A673 (cell line): ENCODE measurements around the gene LMBR1. TPM values are rescaled to one million over a fixed set of nuclear protein-coding genes. Genes with fewer than 3 reads are reported as not detected.
A peak's percentile ranks its signal among the peaks of the same experiment; 100 is the strongest.
"Not testable (repeated sequence)": the region's sequence is repeated elsewhere in the genome, so short reads cannot be mapped to it uniquely, and the experiment has no call there.

ENCODE experiments used
- BruUV-seq: library from RNA; stranded (reverse); fragments of 400-500 nt; replicated peaks from 2 replicates; lab custom pipeline; 2021; lab: Mats Ljungman, UMichigan
- CTCF ChIA-PET: fragments of 300-600 bp; sonication (Branson Sonifier 250); formaldehyde crosslinking; loops from one replicate; lab custom pipeline; 2022; ENCODE audit warnings: antibody characterized with exemption; lab: Charles Lee
- POLR2A ChIA-PET: fragments of 300-600 bp; sonication (Branson Sonifier 250); formaldehyde crosslinking; loops from one replicate; lab custom pipeline; 2022; ENCODE audit warnings: antibody characterized with exemption; ENCODE audit not compliant: low non-redundant PET; lab: Charles Lee
- DNase-seq: peaks from one replicate; pipeline ENCODE4 v3.0.0-alpha.2; 2015; ENCODE audit warnings: low spot score
- H3K27ac ChIP-seq: fragments of 200-600 bp; sonication (generic); 2 replicates; pipeline ENCODE4 v1.5.1; 2016; ENCODE audit warnings: mixed run types, low read depth, mild to moderate bottlenecking, mixed read lengths, antibody characterized with exemption, low read length; ENCODE audit not compliant: poor library complexity, severe bottlenecking
- H3K27me3 ChIP-seq: fragments of 200-600 bp; sonication (generic); replicated peaks from 2 replicates; pipeline ENCODE4 v1.6.1; 2017; ENCODE audit warnings: mixed run types, low read depth, mild to moderate bottlenecking, mixed read lengths, antibody characterized with exemption, low read length; ENCODE audit not compliant: insufficient read depth, poor library complexity
- H3K36me3 ChIP-seq: fragments of 200-600 bp; sonication (generic); 2 replicates; pipeline ENCODE4 v1.6.1; 2016; ENCODE audit warnings: mixed run types, mild to moderate bottlenecking, mixed read lengths, antibody characterized with exemption, low read length; ENCODE audit not compliant: insufficient read depth, poor library complexity, severe bottlenecking
- H3K4me1 ChIP-seq: fragments of 200-600 bp; sonication (generic); 2 replicates; pipeline ENCODE4 v1.6.1; 2017; ENCODE audit warnings: mixed run types, mild to moderate bottlenecking, mixed read lengths, antibody characterized with exemption, low read length; ENCODE audit not compliant: insufficient read depth, poor library complexity, severe bottlenecking
- H3K4me3 ChIP-seq: fragments of 200-600 bp; sonication (generic); 2 replicates; pipeline ENCODE4 v1.5.1; 2016; ENCODE audit warnings: low read depth, mixed run types, mild to moderate bottlenecking, mixed read lengths, low read length; ENCODE audit not compliant: poor library complexity, severe bottlenecking
- H3K9me3 ChIP-seq: fragments of 200-600 bp; sonication (generic); 2 replicates; pipeline ENCODE4 v1.6.1; 2016; ENCODE audit warnings: mixed run types, low read depth, mild to moderate bottlenecking, mixed read lengths, antibody characterized with exemption, low read length; ENCODE audit not compliant: poor library complexity, severe bottlenecking
- EZH2 ChIP-seq: fragments of 200-600 bp; sonication (generic); IDR thresholded peaks from 2 replicates; pipeline ENCODE4 v1.6.1; 2017; ENCODE audit warnings: borderline replicate concordance, low read depth, mild to moderate bottlenecking, mixed read lengths, antibody characterized with exemption, low read length; ENCODE audit not compliant: poor library complexity, severe bottlenecking
- intact Hi-C: fragments of 100-400 bp; cut with micrococcal nuclease; formaldehyde crosslinking; loops from one replicate; pipeline ENCODE4 v1.10.0; 2022; ENCODE audit not compliant: unreplicated experiment
- total RNA-seq: library from RNA; stranded (reverse); gene quantifications from 2 replicates; pipeline ENCODE4 v1.2.3, GENCODE V29; 2021
- TF ChIP-seq, protein P1 (sequence below): fragments of 300-800, 200-600 bp; sonication (generic); conservative IDR thresholded peaks from 2 replicates; pipeline ENCODE4 v1.5.1; 2017; ENCODE audit warnings: low read depth, mild to moderate bottlenecking, antibody characterized with exemption, low read length, moderate library complexity, mixed read lengths

Gene LMBR1
- total RNA-seq, 1 experiment from 2014 or later, result 50.7 TPM

DNA sequence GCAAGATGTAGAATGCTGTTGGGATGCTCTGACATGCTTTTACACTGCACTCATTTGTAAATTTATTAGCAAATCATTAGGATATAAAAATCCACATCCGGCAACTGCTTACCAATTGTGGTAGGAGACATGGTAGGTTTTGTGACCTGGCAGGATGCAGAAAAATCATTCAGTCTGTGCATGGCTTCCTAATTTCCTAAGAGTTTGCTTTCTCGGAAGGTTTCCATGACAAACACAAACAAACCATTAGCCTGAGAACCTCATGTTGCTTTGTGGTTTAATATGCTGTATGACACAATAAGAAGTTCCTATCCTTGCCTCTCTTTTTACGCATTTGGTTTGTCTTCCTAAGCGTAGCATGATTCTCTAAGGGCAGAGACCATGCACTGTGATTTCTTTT lies 14.7 kb upstream of the LMBR1 start:
- H3K27ac ChIP-seq, result no peak overlapping the region
- TF ChIP-seq EZH2, result no peak
- TF ChIP-seq, protein P1, sequence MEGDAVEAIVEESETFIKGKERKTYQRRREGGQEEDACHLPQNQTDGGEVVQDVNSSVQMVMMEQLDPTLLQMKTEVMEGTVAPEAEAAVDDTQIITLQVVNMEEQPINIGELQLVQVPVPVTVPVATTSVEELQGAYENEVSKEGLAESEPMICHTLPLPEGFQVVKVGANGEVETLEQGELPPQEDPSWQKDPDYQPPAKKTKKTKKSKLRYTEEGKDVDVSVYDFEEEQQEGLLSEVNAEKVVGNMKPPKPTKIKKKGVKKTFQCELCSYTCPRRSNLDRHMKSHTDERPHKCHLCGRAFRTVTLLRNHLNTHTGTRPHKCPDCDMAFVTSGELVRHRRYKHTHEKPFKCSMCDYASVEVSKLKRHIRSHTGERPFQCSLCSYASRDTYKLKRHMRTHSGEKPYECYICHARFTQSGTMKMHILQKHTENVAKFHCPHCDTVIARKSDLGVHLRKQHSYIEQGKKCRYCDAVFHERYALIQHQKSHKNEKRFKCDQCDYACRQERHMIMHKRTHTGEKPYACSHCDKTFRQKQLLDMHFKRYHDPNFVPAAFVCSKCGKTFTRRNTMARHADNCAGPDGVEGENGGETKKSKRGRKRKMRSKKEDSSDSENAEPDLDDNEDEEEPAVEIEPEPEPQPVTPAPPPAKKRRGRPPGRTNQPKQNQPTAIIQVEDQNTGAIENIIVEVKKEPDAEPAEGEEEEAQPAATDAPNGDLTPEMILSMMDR, result no peak
- ChIA-PET CTCF (no interaction called here), POLR2A (no interaction called here)
- no peaks in the 10 kb centered on the region for H3K9me3 ChIP-seq
- H3K4me1 ChIP-seq, result no peaks in the 10 kb centered on the region
- peak; percentile 26 for DNase-seq
- H3K36me3 ChIP-seq, result no peaks in the 10 kb centered on the region
- H3K27me3 ChIP-seq, result no peaks in the 10 kb centered on the region
- BruUV-seq, result no TSS peak
- intact Hi-C loops, result no loop called here
- no peak overlapping the region for H3K4me3 ChIP-seq

DNA sequence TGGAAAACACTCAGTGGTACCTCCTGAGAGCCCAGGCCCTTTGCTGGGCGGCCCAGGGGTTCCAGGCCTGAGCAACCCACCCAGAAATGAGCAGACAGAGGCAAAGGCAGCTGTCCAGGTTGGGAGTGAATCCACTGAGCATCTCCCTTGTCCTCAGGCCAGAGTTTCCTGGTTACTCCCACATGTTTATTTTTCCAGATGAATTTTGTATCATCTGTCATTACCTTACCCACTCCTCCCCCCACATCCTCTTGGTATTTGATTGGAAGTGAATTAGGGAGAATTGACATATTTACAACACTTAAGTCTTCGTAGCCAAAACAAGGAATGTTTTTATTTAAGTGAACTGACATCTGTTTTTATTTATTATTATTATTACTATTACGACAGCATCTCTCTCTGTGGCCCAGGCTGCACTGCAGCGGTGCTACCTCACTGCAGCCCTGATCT lies 13.2 kb upstream of the LMBR1 start:
- no peak for TF ChIP-seq EZH2
- TF ChIP-seq, protein P1, result no peak
- ChIA-PET CTCF (no interaction called here), POLR2A (no interaction called here)
- no peak overlapping the region for H3K27ac ChIP-seq
- intact Hi-C loops, result no loop called here
- no peak for DNase-seq
- no peaks in the 10 kb centered on the region for H3K4me1 ChIP-seq
- no peak overlapping the region for H3K4me3 ChIP-seq
- BruUV-seq, result no TSS peak
- H3K9me3 ChIP-seq, result no peaks in the 10 kb centered on the region
- H3K36me3 ChIP-seq, result no peaks in the 10 kb centered on the region
- H3K27me3 ChIP-seq, result no peaks in the 10 kb centered on the region

DNA sequence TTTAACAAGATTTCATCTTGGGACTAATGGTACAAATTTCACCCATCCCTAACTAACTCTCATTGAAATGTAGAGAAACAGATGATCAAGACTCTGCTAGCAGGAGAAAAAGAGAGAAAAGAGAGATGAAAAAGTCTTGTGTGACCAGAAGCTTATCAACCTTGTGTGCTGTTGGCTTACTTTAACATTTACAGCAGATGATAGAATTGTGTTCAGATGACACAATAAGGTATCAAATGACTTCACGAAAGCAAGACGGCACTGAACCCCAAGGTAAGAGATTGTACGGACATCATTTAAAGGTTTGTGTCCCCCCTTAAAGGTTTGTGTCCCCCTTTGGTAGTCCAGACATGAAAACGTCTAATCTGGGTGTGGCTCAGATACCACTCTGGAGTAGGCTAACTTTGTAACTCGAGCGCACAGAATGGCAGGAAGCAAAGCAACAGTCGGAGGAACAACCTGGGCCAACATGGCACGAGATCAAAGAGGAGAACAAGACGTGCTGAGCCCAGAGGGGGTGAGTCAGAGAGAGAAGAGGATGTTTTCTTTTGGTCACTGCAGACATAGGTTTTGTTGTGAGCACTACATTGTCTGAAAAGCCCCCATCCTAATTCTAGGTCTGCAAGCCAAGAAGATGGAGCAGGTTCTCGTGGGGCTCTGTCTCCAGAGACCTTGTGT lies 10.4 kb upstream of the LMBR1 start:
- no peaks in the 10 kb centered on the region for H3K36me3 ChIP-seq
- no peak overlapping the region for H3K27ac ChIP-seq
- BruUV-seq, result no TSS peak
- no peak for DNase-seq
- CTCF ChIA-PET, result no interaction called here
- H3K4me3 ChIP-seq, result no peak overlapping the region
- no peaks in the 10 kb centered on the region for H3K4me1 ChIP-seq
- no peak for TF ChIP-seq EZH2
- TF ChIP-seq, protein P1, result no peak
- POLR2A ChIA-PET, result no interaction called here
- intact Hi-C loops, result no loop called here
- H3K27me3 ChIP-seq, result no peaks in the 10 kb centered on the region
- no peaks in the 10 kb centered on the region for H3K9me3 ChIP-seq

DNA sequence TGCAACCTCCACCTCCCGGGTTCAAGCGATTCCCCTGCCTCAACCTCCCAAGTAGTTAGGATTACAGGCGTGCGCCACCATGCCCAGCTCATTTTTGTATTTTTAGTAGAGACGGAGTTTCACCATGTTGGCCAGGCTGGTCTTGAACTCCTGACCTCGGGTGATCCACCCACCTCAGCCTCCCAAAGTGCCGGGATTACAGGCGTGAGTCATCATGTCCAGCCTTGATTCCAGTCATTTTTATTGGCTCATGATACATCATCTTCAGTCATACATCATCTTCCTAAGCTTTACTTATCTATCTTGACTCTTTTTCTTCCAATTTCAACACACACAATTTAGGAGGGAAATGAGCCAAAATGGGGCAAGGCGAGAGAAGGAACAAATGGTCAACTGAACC lies 7.1 kb upstream of the LMBR1 start:
- CTCF ChIA-PET, BruUV-seq, intact Hi-C loops: not testable (repeated sequence)

More for the DNA sequence above, 7.1 kb upstream of the LMBR1 start:
- H3K36me3 ChIP-seq, DNase-seq, H3K9me3 ChIP-seq, H3K27ac ChIP-seq, H3K27me3 ChIP-seq, H3K4me1 ChIP-seq, H3K4me3 ChIP-seq, POLR2A ChIA-PET: not testable (repeated sequence)
